PC-3 (cell line): ENCODE results near the gene GSTT2. TPM values are rescaled to one million over a fixed set of nuclear protein-coding genes. Genes with fewer than 3 reads are reported as not detected.

Source experiments
- ATAC-seq: fragments of 200-7000 bp; cut with Tn5 transposase; 2 replicates; pipeline ENCODE4 v1.9.1; 2020; ENCODE audit warnings: mild to moderate bottlenecking, moderate library complexity
- BruUV-seq: library from RNA; stranded (reverse); fragments of 400-500 nt; replicated peaks from 2 replicates; lab custom pipeline; 2021; lab: Mats Ljungman, UMichigan
- CTCF ChIA-PET: fragments of 300-600 bp; sonication (Branson Sonifier 250); formaldehyde crosslinking; loops from one replicate; lab custom pipeline; 2022; ENCODE audit warnings: antibody characterized with exemption; lab: Charles Lee
- POLR2A ChIA-PET: fragments of 300-600 bp; sonication (Branson Sonifier 250); formaldehyde crosslinking; loops from one replicate; lab custom pipeline; 2022; ENCODE audit warnings: antibody characterized with exemption; ENCODE audit not compliant: unreplicated experiment; lab: Charles Lee
- DNase-seq: peaks from one replicate; pipeline ENCODE4 v3.0.0-alpha.2; 2015
- H2AFZ ChIP-seq: fragments of 300-600 bp; sonication (generic); 2 replicates; pipeline ENCODE4 v1.6.0; 2016; ENCODE audit warnings: antibody characterized with exemption, low read length
- H3F3A ChIP-seq: fragments of 300-600 bp; sonication (generic); one replicate; pipeline ENCODE4 v1.6.0; 2017; ENCODE audit warnings: antibody characterized with exemption, low read length, control low read depth, mild to moderate bottlenecking; ENCODE audit not compliant: unreplicated experiment
- H3K27ac ChIP-seq: fragments of 300-600 bp; sonication (generic); 2 replicates; pipeline ENCODE4 v1.5.1; 2016; ENCODE audit warnings: mild to moderate bottlenecking, low read length
- H3K27me3 ChIP-seq: fragments of 300-600 bp; sonication (generic); 2 replicates; pipeline ENCODE4 v1.6.1; 2016; ENCODE audit warnings: low read length, mixed read lengths
- H3K36me3 ChIP-seq: fragments of 300-600 bp; sonication (generic); 2 replicates; pipeline ENCODE4 v1.6.1; 2016; ENCODE audit warnings: low read depth, mixed run types, low read length, mixed read lengths
- H3K4me1 ChIP-seq: fragments of 300-600 bp; sonication (generic); 2 replicates; pipeline ENCODE4 v1.5.1; 2016; ENCODE audit warnings: low read length; ENCODE audit not compliant: insufficient read depth
- H3K4me2 ChIP-seq: fragments of 300-600 bp; sonication (generic); 2 replicates; pipeline ENCODE4 v1.6.0; 2016; ENCODE audit warnings: low read length
- H3K4me3 ChIP-seq: fragments of 300-600 bp; sonication (generic); 2 replicates; pipeline ENCODE4 v1.5.1; 2016; ENCODE audit warnings: mild to moderate bottlenecking, low read length, mixed read lengths
- H3K79me2 ChIP-seq: fragments of 300-600 bp; sonication (generic); 2 replicates; pipeline ENCODE4 v1.6.1; 2017; ENCODE audit warnings: low read length, mixed read lengths
- H3K9ac ChIP-seq: fragments of 300-600 bp; sonication (generic); 2 replicates; pipeline ENCODE4 v1.6.0; 2016; ENCODE audit warnings: mild to moderate bottlenecking, low read length
- H3K9me2 ChIP-seq: fragments of 300-600 bp; sonication (generic); replicated peaks from 2 replicates; pipeline ENCODE4 v1.6.1; 2016; ENCODE audit warnings: mixed run types, low read length, mixed read lengths
- H3K9me3 ChIP-seq: fragments of 300-600 bp; sonication (generic); 2 replicates; pipeline ENCODE4 v1.6.1; 2016; ENCODE audit warnings: low read length, mixed read lengths
- H4K20me1 ChIP-seq: fragments of 300-600 bp; sonication (generic); 2 replicates; pipeline ENCODE4 v1.6.1; 2016; ENCODE audit warnings: low read length, mixed read lengths
- EZH2 ChIP-seq: fragments of 300-600 bp; sonication (generic); IDR thresholded peaks from one replicate; pipeline ENCODE4 v1.6.1; 2017; ENCODE audit warnings: antibody characterized with exemption, mild to moderate bottlenecking, low read length; ENCODE audit not compliant: unreplicated experiment
- EZH2phosphoT487 ChIP-seq: fragments of 300-600 bp; sonication (generic); IDR thresholded peaks from 2 replicates; pipeline ENCODE4 v1.6.1; 2018; ENCODE audit warnings: mild to moderate bottlenecking, antibody characterized with exemption, low read length, borderline replicate concordance
- intact Hi-C: fragments of 100-400 bp; cut with micrococcal nuclease; formaldehyde crosslinking; loops from 2 replicates; pipeline ENCODE4 v1.9.0; 2023
- total RNA-seq: library from RNA; depleted of rRNA; stranded (reverse); fragments of >200 nt; gene quantifications from 2 replicates; pipeline ENCODE4 v1.2.3, GENCODE V29; 2014
- TF ChIP-seq, protein P1 (sequence below): fragments of 300-600 bp; sonication (generic); conservative IDR thresholded peaks from 2 replicates; pipeline ENCODE4 v1.5.1; 2017; ENCODE audit warnings: antibody characterized with exemption, low read depth, mild to moderate bottlenecking, low read length

GSTT2 gene
- total RNA-seq, 1 experiment from 2014 or later = not detected

DNA sequence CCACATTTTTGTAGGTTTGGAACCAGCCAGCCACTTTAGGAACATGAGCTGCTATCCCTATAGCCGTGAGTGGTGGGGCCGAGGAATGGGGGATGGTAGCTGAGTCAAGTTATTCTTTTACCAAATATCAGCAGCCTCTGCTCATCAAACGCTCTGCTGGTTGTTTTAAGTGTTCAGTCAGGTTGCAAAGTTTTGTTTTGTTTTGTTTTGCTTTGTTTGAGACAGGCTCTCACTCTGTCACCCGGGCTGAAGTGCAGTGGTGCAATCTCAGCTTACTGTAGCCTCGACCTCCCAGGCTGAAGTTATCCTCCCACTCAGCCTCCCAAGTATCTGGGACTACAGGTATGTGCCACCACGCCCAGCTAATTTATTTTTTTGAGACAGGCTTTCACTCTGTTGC lies 45.5 kb downstream of the GSTT2 start:
- no peaks in the 10 kb centered on the region for H3K27me3 ChIP-seq
- BruUV-seq = no TSS peak
- no peaks in the 10 kb centered on the region for H3K36me3 ChIP-seq
- H3K79me2 ChIP-seq = peaks cover 68% of the 10 kb centered on the region
- H3K4me1 ChIP-seq = no peaks in the 10 kb centered on the region
- ChIA-PET CTCF (no interaction called here), POLR2A (no interaction called here)
- intact Hi-C loops = no loop called here
- H3F3A ChIP-seq = no peaks in the 10 kb centered on the region
- H3K4me2 ChIP-seq = no peak overlapping the region
- no peaks in the 10 kb centered on the region; the same call in 1 of the 2 replicates for H4K20me1 ChIP-seq
- TF ChIP-seq EZH2phosphoT487 (no peak), EZH2 (no peak)
- TF ChIP-seq, protein P1, sequence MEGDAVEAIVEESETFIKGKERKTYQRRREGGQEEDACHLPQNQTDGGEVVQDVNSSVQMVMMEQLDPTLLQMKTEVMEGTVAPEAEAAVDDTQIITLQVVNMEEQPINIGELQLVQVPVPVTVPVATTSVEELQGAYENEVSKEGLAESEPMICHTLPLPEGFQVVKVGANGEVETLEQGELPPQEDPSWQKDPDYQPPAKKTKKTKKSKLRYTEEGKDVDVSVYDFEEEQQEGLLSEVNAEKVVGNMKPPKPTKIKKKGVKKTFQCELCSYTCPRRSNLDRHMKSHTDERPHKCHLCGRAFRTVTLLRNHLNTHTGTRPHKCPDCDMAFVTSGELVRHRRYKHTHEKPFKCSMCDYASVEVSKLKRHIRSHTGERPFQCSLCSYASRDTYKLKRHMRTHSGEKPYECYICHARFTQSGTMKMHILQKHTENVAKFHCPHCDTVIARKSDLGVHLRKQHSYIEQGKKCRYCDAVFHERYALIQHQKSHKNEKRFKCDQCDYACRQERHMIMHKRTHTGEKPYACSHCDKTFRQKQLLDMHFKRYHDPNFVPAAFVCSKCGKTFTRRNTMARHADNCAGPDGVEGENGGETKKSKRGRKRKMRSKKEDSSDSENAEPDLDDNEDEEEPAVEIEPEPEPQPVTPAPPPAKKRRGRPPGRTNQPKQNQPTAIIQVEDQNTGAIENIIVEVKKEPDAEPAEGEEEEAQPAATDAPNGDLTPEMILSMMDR = no peak
- no peaks in the 10 kb centered on the region for H3K9me3 ChIP-seq
- no peaks in the 10 kb centered on the region for H3K9me2 ChIP-seq
- ATAC-seq (no peak), DNase-seq (no peak)
- no peak overlapping the region for H3K4me3 ChIP-seq
- H3K27ac ChIP-seq = no peak overlapping the region
- no peak overlapping the region for H3K9ac ChIP-seq
- H2AFZ ChIP-seq = no peak overlapping the region

DNA sequence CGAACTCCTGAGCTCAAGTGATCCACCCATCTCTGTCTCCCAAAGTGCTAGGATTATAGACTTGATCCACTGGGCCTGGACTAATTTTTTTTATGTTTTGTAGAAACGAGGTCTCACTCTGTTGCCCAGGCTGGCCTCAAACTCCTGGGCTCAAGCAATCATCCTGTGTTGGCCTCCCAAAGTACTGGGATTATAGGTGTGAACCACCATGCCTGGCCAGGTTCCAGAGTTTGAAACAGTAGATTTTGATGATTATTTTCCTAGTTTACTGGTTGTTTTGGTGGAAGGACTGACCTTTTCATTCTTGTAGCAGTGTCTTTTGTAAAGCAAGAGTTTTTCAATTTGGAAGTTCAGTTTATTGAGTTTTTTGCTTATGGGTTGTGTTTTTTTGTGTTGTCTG lies 46.1 kb downstream of the GSTT2 start:
- no TSS peak for BruUV-seq
- ChIA-PET POLR2A (no interaction called here), CTCF (no interaction called here)
- H3K27me3 ChIP-seq = no peaks in the 10 kb centered on the region
- H3K4me1 ChIP-seq = no peaks in the 10 kb centered on the region
- no peak for DNase-seq
- H3K4me2 ChIP-seq = no peak overlapping the region
- H3K36me3 ChIP-seq = no peaks in the 10 kb centered on the region
- intact Hi-C loops = no loop called here
- no peaks in the 10 kb centered on the region for H3K9me3 ChIP-seq
- peaks cover 69% of the 10 kb centered on the region for H3K79me2 ChIP-seq
- no peaks in the 10 kb centered on the region for H3F3A ChIP-seq
- no peak overlapping the region for H3K27ac ChIP-seq
- ATAC-seq = no peak
- no peak overlapping the region for H2AFZ ChIP-seq
- no peak for TF ChIP-seq EZH2
- TF ChIP-seq, protein P1 = no peak
- TF ChIP-seq EZH2phosphoT487 = no peak
- H4K20me1 ChIP-seq = no peaks in the 10 kb centered on the region; the same call in 1 of the 2 replicates
- no peaks in the 10 kb centered on the region for H3K9me2 ChIP-seq
- H3K9ac ChIP-seq = no peak overlapping the region
- H3K4me3 ChIP-seq = no peak overlapping the region

DNA sequence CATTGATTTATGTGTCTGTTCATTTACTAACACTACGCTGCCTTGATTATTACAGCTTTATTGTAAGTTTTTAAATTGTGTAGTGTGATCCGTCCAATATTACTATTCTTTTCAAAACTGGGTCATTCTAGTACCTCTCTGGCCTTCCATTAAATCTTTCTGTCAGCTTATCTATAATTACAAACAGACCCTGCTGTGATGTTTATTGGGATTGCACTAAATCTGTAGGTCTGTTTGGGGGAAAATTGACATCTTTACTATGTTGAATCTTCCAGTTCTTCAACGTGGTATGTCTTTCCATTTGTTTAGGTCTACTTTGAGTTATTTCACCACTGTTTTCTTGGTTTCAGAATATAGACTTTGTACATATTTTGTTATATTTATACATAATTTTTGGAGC lies 46.8 kb downstream of the GSTT2 start:
- Histone ChIP-seq H3K36me3 (no peaks in the 10 kb centered on the region), H4K20me1 (no peaks in the 10 kb centered on the region; the same call in 1 of the 2 replicates), H3K9me2 (no peaks in the 10 kb centered on the region), H3K9ac (no peak overlapping the region), H3K27ac (no peak overlapping the region), H3K27me3 (no peaks in the 10 kb centered on the region), H3K4me3 (no peak overlapping the region), H2AFZ (no peak overlapping the region), H3K9me3 (no peaks in the 10 kb centered on the region), H3K79me2 (peaks cover 69% of the 10 kb centered on the region), H3K4me1 (no peaks in the 10 kb centered on the region), H3K4me2 (no peak overlapping the region), H3F3A (no peaks in the 10 kb centered on the region)
- intact Hi-C loops = no loop called here
- no peak for DNase-seq
- BruUV-seq = no TSS peak
- TF ChIP-seq EZH2 (no peak), EZH2phosphoT487 (no peak)
- TF ChIP-seq, protein P1 = no peak
- no peak for ATAC-seq
- CTCF ChIA-PET = no interaction called here
- POLR2A ChIA-PET = no interaction called here
